OCI-LY3 (cell line): ENCODE data around the gene HSPBP1.

ENCODE experiments used
- H2AFZ ChIP-seq: fragments of 200-600, 300-600 bp; shearing (Covaris generic); 2 replicates; pipeline ENCODE4 v1.6.0; 2014; ENCODE audit warnings: antibody characterized with exemption, low read depth, low read length
- H3K27ac ChIP-seq: fragments of 200-600, 300-600 bp; sonication (generic); 2 replicates; pipeline ENCODE4 v1.5.1; 2014; ENCODE audit warnings: mild to moderate bottlenecking, low read length, moderate library complexity, mixed read lengths
- H3K27me3 ChIP-seq: fragments of 200-600, 300-600 bp; sonication (generic); 2 replicates; pipeline ENCODE4 v1.6.1; 2014; ENCODE audit warnings: low read depth, low read length, mixed read lengths
- H3K36me3 ChIP-seq: fragments of 200-600, 300-600 bp; sonication (generic); replicated peaks from 2 replicates; pipeline ENCODE3; 2014; ENCODE audit warnings: low read depth, low read length, mixed read lengths
- H3K4me1 ChIP-seq: fragments of 300-600, 200-600 bp; sonication (generic); 2 replicates; pipeline ENCODE4 v1.6.1; 2014; ENCODE audit warnings: low read length, mixed read lengths
- H3K4me2 ChIP-seq: fragments of 200-600, 300-600 bp; sonication (generic); 2 replicates; pipeline ENCODE4 v1.6.1; 2014; ENCODE audit warnings: low read length, mixed read lengths
- H3K4me3 ChIP-seq: fragments of 300-600, 200-600 bp; sonication (generic); 2 replicates; pipeline ENCODE4 v1.5.1; 2014; ENCODE audit warnings: antibody characterized with exemption, mild to moderate bottlenecking, low read length, moderate library complexity
- H3K79me2 ChIP-seq: fragments of 300-600, 200-600 bp; shearing (Covaris generic); 2 replicates; pipeline ENCODE4 v1.6.1; 2014; ENCODE audit warnings: mild to moderate bottlenecking, low read length, mixed read lengths
- H3K9ac ChIP-seq: fragments of 300-600, 200-600 bp; shearing (Covaris generic); 2 replicates; pipeline ENCODE4 v1.6.0; 2014; ENCODE audit warnings: mild to moderate bottlenecking, low read length, moderate library complexity
- H3K9me3 ChIP-seq: fragments of 200-600, 300-600 bp; shearing (Covaris generic); 2 replicates; pipeline ENCODE4 v1.6.1; 2014; ENCODE audit warnings: low read length, mixed read lengths; ENCODE audit not compliant: insufficient read depth
- H4K20me1 ChIP-seq: fragments of 200-600, 300-600 bp; sonication (generic); 2 replicates; pipeline ENCODE4 v1.6.1; 2016; ENCODE audit warnings: low read length, mixed read lengths; ENCODE audit not compliant: insufficient read depth
- CTCF ChIP-seq: fragments of 200-600, 300-600 bp; sonication (generic); IDR thresholded peaks from 2 replicates; pipeline ENCODE4 v1.5.1; 2014; ENCODE audit warnings: antibody characterized with exemption, low read length, low read depth
- EZH2phosphoT487 ChIP-seq: fragments of 200-600 bp; shearing (Covaris generic); IDR thresholded peaks from 2 replicates; pipeline ENCODE4 v1.6.1; 2018; ENCODE audit warnings: antibody characterized with exemption, mixed run types, low read depth

HSPBP1 gene

DNA sequence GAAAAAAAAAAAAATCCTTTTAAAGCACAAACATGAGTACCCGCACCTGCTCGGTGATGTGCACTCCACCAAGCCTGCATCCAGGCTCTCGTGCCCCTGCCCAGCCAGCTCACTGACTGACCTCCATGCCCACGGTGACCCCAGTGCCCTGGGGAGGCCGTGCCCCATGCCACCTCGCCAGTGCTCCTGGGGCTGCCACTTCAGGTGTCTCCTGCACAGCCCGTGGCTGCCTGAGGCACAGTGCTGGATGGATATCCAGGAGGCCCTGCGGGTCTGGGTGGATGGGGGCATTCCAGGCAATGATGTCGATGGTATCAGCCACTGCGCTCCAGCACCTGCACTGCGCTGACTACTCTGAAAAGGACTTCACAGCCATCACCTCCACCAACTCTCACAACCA, 30.1 kb downstream of the HSPBP1 start:
- H3K4me2 ChIP-seq = no peak overlapping the region
- H3K36me3 ChIP-seq = peaks cover 70% of the 10 kb centered on the region
- H3K27me3 ChIP-seq = no peaks in the 10 kb centered on the region
- no peaks in the 10 kb centered on the region for H3K9me3 ChIP-seq
- no peak overlapping the region for H2AFZ ChIP-seq
- no peak overlapping the region for H3K9ac ChIP-seq
- peaks cover 80% of the 10 kb centered on the region for H4K20me1 ChIP-seq
- peaks cover 37% of the 10 kb centered on the region for H3K4me1 ChIP-seq
- H3K4me3 ChIP-seq = no peak overlapping the region
- no peak overlapping the region for H3K27ac ChIP-seq
- no peak for TF ChIP-seq CTCF
- no peak for TF ChIP-seq EZH2phosphoT487
- peaks cover 99% of the 10 kb centered on the region for H3K79me2 ChIP-seq

DNA sequence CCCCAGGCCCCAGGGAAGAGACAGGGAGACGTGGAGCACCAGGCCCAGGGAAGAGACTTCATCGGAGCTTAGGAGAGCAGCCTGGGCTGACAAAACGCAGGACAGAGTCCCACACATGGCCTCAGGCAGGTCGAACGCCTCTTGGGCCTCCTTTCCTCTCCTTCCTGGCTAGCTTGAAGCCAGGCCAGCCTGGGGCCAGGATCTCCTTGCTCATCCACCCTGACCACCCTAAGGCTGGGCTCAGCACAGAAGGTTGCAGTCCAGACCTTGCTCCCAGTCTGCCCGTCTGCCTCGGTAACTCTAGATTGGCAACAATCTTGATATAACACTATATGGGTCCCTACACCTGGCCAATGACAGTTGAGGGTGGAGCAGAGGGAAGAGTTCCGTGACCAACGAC, 31.2 kb downstream of the HSPBP1 start:
- no peak overlapping the region for H3K9ac ChIP-seq

GRCh38 chr19:55248166-55248675, 31.7 kb downstream of the HSPBP1 start:
- H3K79me2 ChIP-seq = peaks cover 98% of the 10 kb centered on the region

More for the DNA sequence above, 31.2 kb downstream of the HSPBP1 start:
- peaks cover 77% of the 10 kb centered on the region for H3K36me3 ChIP-seq
- no peaks in the 10 kb centered on the region for H3K27me3 ChIP-seq
- peaks cover 91% of the 10 kb centered on the region for H4K20me1 ChIP-seq
- H2AFZ ChIP-seq = no peak overlapping the region
- H3K27ac ChIP-seq = no peak overlapping the region
- H3K4me2 ChIP-seq = no peak overlapping the region
- TF ChIP-seq CTCF (no peak), EZH2phosphoT487 (no peak)
- peaks cover 99% of the 10 kb centered on the region for H3K79me2 ChIP-seq
- H3K4me3 ChIP-seq = no peak overlapping the region
- H3K4me1 ChIP-seq = peaks cover 28% of the 10 kb centered on the region
- no peaks in the 10 kb centered on the region for H3K9me3 ChIP-seq

GRCh38 chr19:55247621-55248099, 32.2 kb downstream of the HSPBP1 start:
- H3K36me3 ChIP-seq = peaks cover 74% of the 10 kb centered on the region
- H3K4me1 ChIP-seq = peaks cover 18% of the 10 kb centered on the region
- no peaks in the 10 kb centered on the region for H3K9me3 ChIP-seq
- H2AFZ ChIP-seq = no peak overlapping the region
- H3K27me3 ChIP-seq = no peaks in the 10 kb centered on the region
- H3K4me2 ChIP-seq = no peak overlapping the region
- H3K4me3 ChIP-seq = no peak overlapping the region
- no peak overlapping the region for H3K27ac ChIP-seq
- H4K20me1 ChIP-seq = peaks cover 89% of the 10 kb centered on the region
- no peak overlapping the region for H3K9ac ChIP-seq
- TF ChIP-seq CTCF (no peak), EZH2phosphoT487 (no peak)
- H3K79me2 ChIP-seq = peaks cover 96% of the 10 kb centered on the region

More at GRCh38 chr19:55248166-55248675, 31.7 kb downstream of the HSPBP1 start:
- Histone ChIP-seq H3K36me3 (peaks cover 77% of the 10 kb centered on the region), H3K4me2 (no peak overlapping the region), H2AFZ (no peak overlapping the region), H3K27ac (no peak overlapping the region), H3K4me1 (peaks cover 23% of the 10 kb centered on the region), H3K9me3 (no peaks in the 10 kb centered on the region), H3K4me3 (no peak overlapping the region), H4K20me1 (peaks cover 93% of the 10 kb centered on the region), H3K9ac (no peak overlapping the region), H3K27me3 (no peaks in the 10 kb centered on the region)
- no peak for TF ChIP-seq EZH2phosphoT487
- TF ChIP-seq CTCF = no peak
